Stimulated activated CD8-positive, alpha-beta memory T cell treated with anti-CD3 and anti-CD28 coated beads, Interleukin-12 subunit alpha, Interleukin-12 subunit beta, amount 100 ng/mL, for 24 hours (primary cell): ENCODE data around the gene CERT1.
"Not testable (repeated sequence)": the region's sequence is repeated elsewhere in the genome, so short reads cannot be mapped to it uniquely, and the experiment has no call there.

Experiments used
- DNase-seq: peaks from one replicate; pipeline ENCODE4 v3.0.0-alpha.2; 2020; ENCODE audit errors: extremely low read depth

Gene CERT1

GRCh38 chr5:75351139-75351926, 160.1 kb downstream of the CERT1 start:
- no peak for DNase-seq

DNA sequence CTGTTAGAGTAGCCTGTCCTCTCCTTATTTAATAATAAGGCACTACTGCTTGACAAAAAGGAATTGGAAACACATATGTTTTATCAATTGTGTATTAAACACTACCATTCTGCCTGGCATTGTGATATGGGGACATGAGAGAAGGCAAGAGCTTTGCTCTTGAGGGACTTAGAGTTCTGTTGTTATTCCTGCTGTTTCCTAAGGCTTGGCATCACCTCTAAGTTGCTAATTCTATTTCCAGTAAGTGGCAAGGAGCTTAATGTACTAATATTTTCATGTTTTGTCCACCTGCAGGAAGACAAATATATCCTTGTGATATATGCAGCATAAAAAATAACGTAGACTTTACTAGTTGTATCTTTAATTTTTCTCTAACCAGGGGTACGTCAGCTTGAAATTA, 161.8 kb downstream of the CERT1 start:
- no peak for DNase-seq

DNA sequence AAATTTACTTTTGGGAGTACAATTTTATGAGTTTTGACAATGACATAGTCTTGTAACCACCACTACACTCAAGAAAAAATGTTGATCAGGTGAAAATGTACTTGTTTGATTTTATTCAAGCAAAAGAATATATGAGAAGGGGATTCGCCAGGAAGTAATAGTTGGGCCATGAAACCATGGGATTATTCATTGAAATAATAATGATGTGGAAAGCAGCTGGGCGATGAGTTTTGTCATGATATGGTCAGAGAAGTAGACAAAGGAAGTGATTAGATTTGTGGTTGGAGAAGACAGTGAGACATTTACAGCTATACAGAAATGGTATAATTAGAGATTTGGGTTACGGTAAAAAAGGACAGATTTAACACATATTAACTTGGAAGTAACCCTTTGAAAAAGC, 163.2 kb downstream of the CERT1 start:
- no peak for DNase-seq

DNA sequence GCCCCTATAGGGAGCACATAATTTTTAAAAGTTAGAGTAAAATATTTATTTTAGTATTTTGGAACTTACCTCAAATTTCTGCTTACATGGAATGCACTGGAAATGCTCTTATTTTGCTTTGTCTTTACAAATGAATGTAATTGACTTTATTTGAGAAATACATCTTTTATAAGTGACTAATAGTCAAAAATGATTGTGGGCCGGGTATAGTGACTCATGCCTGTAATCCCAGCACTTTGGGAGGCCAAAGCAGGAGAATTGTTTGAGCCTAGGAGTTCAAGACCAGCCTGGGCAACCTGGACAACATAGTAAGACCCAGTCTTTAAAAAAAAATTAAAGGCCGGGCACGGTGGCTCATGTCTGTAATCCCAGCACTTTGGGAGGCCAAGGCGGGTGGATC, 168.6 kb downstream of the CERT1 start:
- DNase-seq: no peak

- DNase-seq: no peak
These were observed 169.5 kb downstream of the CERT1 start for GRCh38 chr5:75341934-75342333.

DNA sequence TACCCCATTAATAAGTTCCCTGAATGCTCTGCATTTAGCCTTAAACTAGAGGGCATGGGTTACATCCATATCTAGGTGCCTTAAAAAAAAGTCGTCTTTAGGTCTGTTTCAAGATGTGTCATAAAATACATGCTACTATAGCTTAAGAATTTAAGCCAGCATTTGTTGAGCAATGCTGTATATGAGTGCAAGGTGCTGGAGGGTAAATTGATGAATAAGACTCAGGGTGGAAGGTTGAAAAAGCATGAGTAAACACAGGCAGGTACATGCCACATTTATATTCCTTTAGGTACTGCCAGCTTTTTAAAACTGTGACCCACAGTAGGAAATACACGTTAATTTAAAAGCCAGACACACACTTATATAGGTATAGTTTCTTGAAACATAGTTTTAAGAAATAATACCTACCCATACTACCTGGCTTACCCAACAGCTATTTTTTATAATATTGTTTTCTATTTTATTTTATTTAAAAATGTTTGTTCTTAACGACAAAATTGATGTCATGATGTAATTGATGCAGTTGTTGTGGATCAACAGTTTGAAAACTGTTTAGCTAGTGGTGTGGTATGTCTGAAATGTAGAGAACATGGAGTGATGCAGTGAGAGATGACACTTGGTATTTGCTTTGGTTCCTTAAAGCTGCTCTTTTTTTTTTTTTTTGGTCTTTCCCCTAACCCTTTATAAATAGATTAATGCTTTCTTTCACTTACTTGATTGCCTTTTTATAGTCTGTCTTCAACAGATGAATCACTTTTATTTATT, 170.5 kb downstream of the CERT1 start:
- DNase-seq: no peak

- no peak for DNase-seq
These were observed 173.0 kb downstream of the CERT1 start for GRCh38 chr5:75338408-75338807.

GRCh38 chr5:75337366-75338021, 173.9 kb downstream of the CERT1 start:
- DNase-seq: no peak

DNA sequence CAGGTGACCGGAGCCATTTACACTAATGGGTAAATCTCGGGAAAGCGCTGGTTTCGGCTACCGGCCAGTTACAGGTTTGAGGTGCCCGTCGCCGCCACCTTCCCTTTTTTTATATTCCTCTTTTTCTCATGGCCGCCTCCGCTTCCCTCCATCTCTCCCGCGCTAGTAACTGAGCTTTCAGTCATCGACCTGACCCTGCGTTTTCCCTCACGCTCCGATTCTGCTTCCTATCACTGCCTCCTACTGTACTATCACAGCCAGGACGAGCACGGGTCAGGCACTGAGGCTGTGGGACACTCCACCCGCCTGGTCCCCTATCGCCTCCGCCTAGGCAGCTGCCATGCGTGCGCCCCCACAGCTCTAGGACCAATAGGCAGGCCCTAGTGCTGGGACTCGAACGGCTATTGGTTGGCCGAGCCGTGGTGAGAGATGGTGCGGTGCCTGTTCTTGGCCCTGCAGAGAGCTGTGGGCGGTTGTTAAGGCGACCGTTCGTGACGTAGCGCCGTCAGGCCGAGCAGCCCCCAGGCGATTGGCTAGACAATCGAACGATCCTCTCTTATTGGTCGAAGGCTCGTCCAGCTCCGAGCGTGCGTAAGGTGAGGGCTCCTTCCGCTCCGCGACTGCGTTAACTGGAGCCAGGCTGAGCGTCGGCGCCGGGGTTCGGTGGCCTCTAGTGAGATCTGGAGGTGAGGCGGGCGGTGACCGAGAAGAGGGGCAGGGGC, 174.7 kb downstream of the CERT1 start, which contains the start of gene HMGCR:
Gene HMGCR (plus strand): TSS at position 606 of the 722 bp plus-strand sequence. CDS start 5,386 bp downstream, outside the sequence.
- peak; percentile 96 for DNase-seq

- no peak for DNase-seq
These were observed 175.3 kb downstream of the CERT1 start for GRCh38 chr5:75335952-75336614.

DNA sequence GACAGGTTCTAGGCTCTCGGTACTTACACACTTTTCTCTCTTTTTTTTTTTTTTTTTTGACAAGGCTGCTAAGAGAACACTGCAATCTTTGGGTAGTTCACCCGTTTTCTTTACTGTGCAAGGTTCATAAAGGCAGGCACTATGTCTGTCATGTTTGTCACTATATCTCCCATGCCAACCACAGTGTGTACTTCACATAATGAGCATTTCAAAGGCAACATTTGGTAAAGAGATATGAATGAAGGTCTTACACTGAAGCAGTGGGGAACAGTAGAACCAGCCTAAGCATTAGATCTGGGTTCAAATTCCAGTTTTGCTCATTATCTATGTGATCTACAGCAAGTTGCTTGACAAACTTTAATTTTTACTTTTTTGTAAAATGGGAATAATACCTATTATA, 175.9 kb downstream of the CERT1 start:
- no peak for DNase-seq

DNA sequence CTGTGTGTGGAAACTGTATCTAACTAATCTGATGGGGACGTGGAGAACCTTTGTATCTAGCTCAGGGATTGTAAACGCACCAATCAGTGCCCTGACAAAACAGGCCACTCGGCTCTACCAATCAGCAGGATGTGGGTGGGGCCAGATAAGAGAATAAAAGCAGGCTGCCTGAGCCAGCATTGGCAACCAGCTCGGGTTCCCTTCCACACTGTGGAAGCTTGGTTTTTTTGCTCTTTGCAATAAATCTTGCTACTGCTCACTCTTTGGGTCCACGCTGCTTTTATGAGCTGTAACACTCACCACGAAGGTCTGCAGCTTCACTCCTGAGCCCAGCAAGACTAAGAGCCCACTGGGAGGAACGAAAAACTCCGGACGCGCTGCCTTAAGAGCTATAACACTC, 177.0 kb downstream of the CERT1 start:
- not testable (repeated sequence) for DNase-seq

DNA sequence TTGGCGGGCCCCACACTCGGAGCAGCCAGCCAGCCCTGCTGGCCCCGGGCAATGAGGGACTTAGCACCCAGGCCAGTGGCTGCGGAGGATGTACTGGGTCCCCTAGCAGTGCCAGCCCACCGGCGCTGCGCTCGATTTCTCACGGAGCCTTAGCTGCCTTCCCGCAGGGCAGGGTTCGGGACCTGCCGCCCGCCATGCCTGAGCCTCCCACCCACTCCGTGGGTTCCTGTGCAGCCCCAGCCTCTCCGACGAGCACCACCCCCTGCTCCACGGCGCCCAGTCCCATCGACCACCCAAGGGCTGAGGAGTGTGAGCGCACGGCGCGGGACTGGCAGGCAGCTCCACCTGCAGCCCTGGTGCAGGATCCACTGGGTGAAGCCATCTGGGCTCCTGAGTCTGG, 177.7 kb downstream of the CERT1 start:
- not testable (repeated sequence) for DNase-seq

GRCh38 chr5:75331095-75332090, 180.0 kb downstream of the CERT1 start:
- DNase-seq: no peak

GRCh38 chr5:75330404-75330803, 181.0 kb downstream of the CERT1 start:
- no peak for DNase-seq
